Stromal cell of bone marrow (primary cell): ENCODE data around the gene BSPRY.
A peak's percentile ranks its signal among the peaks of the same experiment; 100 is the strongest.

ENCODE experiments used
- DNase-seq: peaks from one replicate; pipeline ENCODE4 v3.0.0-alpha.2; 2012; ENCODE audit warnings: low read depth

The BSPRY gene

GRCh38 chr9:113349445-113350094 is at the start of gene BSPRY:
BSPRY (plus strand) TSS chr9:113349541; CDS start chr9:113349580, 39 bp downstream.
- DNase-seq: no peak

- DNase-seq: no peak
Observed at GRCh38 chr9:113299800-113300292, 49.5 kb upstream of the BSPRY start.

GRCh38 chr9:113301548-113301947 is 47.8 kb upstream of the BSPRY start:
- DNase-seq: no peak

- no peak for DNase-seq
Observed at GRCh38 chr9:113302792-113303418, 46.4 kb upstream of the BSPRY start, which contains the start of gene RNF183. RNF183 (minus strand) TSS chr9:113303376; CDS start chr9:113298184, 5,192 bp downstream.

GRCh38 chr9:113306566-113306965 is 42.8 kb upstream of the BSPRY start:
- no peak for DNase-seq

GRCh38 chr9:113307396-113307975 is 41.9 kb upstream of the BSPRY start:
- DNase-seq: no peak

GRCh38 chr9:113309204-113309813 is 40.0 kb upstream of the BSPRY start:
- DNase-seq: peak; percentile 35

GRCh38 chr9:113310538-113310937 is 38.8 kb upstream of the BSPRY start:
- DNase-seq: no peak

GRCh38 chr9:113311961-113312360 is 37.4 kb upstream of the BSPRY start:
- no peak for DNase-seq

- no peak for DNase-seq
Observed at GRCh38 chr9:113313261-113313660, 36.1 kb upstream of the BSPRY start.

GRCh38 chr9:113315231-113315630 is 34.1 kb upstream of the BSPRY start:
- no peak for DNase-seq

- DNase-seq: no peak
Observed at GRCh38 chr9:113316030-113316429, 33.3 kb upstream of the BSPRY start.

GRCh38 chr9:113317777-113318176 is 31.6 kb upstream of the BSPRY start:
- peak; percentile 56 for DNase-seq

- DNase-seq: no peak
Observed at GRCh38 chr9:113319054-113319453, 30.3 kb upstream of the BSPRY start.

- no peak for DNase-seq
Observed at GRCh38 chr9:113320051-113320450, 29.3 kb upstream of the BSPRY start.

GRCh38 chr9:113322671-113323070 is 26.7 kb upstream of the BSPRY start:
- no peak for DNase-seq

GRCh38 chr9:113326230-113326629 is 23.1 kb upstream of the BSPRY start:
- DNase-seq: no peak

- DNase-seq: no peak
Observed at GRCh38 chr9:113328045-113328782, 21.1 kb upstream of the BSPRY start.

GRCh38 chr9:113331780-113332179 is 17.6 kb upstream of the BSPRY start:
- DNase-seq: no peak

- no peak for DNase-seq
Observed at GRCh38 chr9:113337714-113338113, 11.6 kb upstream of the BSPRY start.

GRCh38 chr9:113340011-113340699 is 9.2 kb upstream of the BSPRY start, which contains the start of gene WDR31:
WDR31 (minus strand) TSS chr9:113340275; CDS start chr9:113332022, 8,253 bp downstream.
- DNase-seq: peak; percentile 79
